Endothelial cell of umbilical vein (primary cell): ENCODE results near the gene ANKRD28.

Source experiments
- CTCF ChIP-seq, 2 donors: IDR thresholded peaks; 1 replicate in 1 of 2; 2 replicates in 1 of 2; pipeline ENCODE4 v1.5.1; 2011; ENCODE audit warnings: low read length in 2 of 2, mild to moderate bottlenecking in 2 of 2, moderate library complexity in 2 of 2, control low read depth in 1 of 2, inconsistent platforms in 1 of 2, low read depth in 1 of 2; ENCODE audit not compliant: insufficient read depth in 1 of 2; ENCODE audit errors: extremely low read depth in 1 of 2
- EZH2 ChIP-seq: IDR thresholded peaks from 2 replicates; pipeline ENCODE4 v1.6.1; 2012; ENCODE audit warnings: borderline replicate concordance, low read depth, mild to moderate bottlenecking, moderate library complexity, low read length, inconsistent platforms; ENCODE audit not compliant: severe bottlenecking
- FOS ChIP-seq: IDR thresholded peaks from 2 replicates; pipeline ENCODE4 v1.6.1; 2011; ENCODE audit warnings: mild to moderate bottlenecking, low read length, moderate library complexity, borderline replicate concordance; ENCODE audit not compliant: insufficient read depth
- GATA2 ChIP-seq: IDR thresholded peaks from 2 replicates; pipeline ENCODE4 v1.7.0; 2011; ENCODE audit warnings: low read depth, mild to moderate bottlenecking, moderate library complexity, mixed read lengths, low read length; ENCODE audit not compliant: insufficient read length, insufficient read depth
- JUN ChIP-seq: IDR thresholded peaks from 2 replicates; pipeline ENCODE4 v1.6.1; 2011; ENCODE audit warnings: borderline replicate concordance, low read depth; ENCODE audit not compliant: insufficient read length, insufficient read depth
- MAX ChIP-seq: IDR thresholded peaks from 2 replicates; pipeline ENCODE4 v1.6.1; 2011; ENCODE audit not compliant: insufficient read depth, insufficient read length
- MYC ChIP-seq: IDR thresholded peaks from one replicate; pipeline ENCODE4 v1.6.1; 2011; ENCODE audit warnings: mild to moderate bottlenecking, low read depth, low read length
- POLR2A ChIP-seq: IDR thresholded peaks from 2 replicates; pipeline ENCODE4 v1.6.1; 2012; ENCODE audit warnings: low read depth, mild to moderate bottlenecking, control low read depth, low read length
- POLR2AphosphoS5 ChIP-seq: IDR thresholded peaks from 2 replicates; pipeline ENCODE4 v1.6.1; 2012; ENCODE audit warnings: low read depth, mild to moderate bottlenecking, control low read depth, low read length, moderate library complexity; ENCODE audit not compliant: insufficient read depth

GRCh38 chr3:15649858-15650257, 147.9 kb downstream of the ANKRD28 start:
- TF ChIP-seq MAX: no peak
- TF ChIP-seq CTCF (IDR thresholded peaks at IDR 0.05; ENCODE audit: extremely low read depth in 1 of 2, insufficient read depth in 1 of 2, low read depth in 1 of 2, low read length in 2 of 2): no peak
- no peak for TF ChIP-seq POLR2A
- no peak for TF ChIP-seq POLR2AphosphoS5
- no peak for TF ChIP-seq EZH2
- no peak for TF ChIP-seq FOS
- TF ChIP-seq JUN: no peak
- no peak for TF ChIP-seq GATA2
- TF ChIP-seq MYC: no peak
